Keratinocyte (primary cell): Measurements from ENCODE around the gene TLE1. TPM values are rescaled to one million over a fixed set of nuclear protein-coding genes. Genes with fewer than 3 reads are reported as not detected.

Experiments used
- DNase-seq: peaks from one replicate; pipeline ENCODE4 v3.0.0-alpha.2; 2011; ENCODE audit warnings: low read depth, missing footprints, low spot score
- FAIRE-seq: peaks from 2 replicates; lab custom pipeline; 2011; peaks lifted over from hg19 to GRCh38; lab: Jason Lieb, UNC
- H2AFZ ChIP-seq: 2 replicates; pipeline ENCODE4 v1.6.0; 2012; ENCODE audit warnings: low read length, control low read depth, inconsistent platforms; ENCODE audit not compliant: control insufficient read depth
- H3K27ac ChIP-seq: 2 replicates; pipeline ENCODE4 v1.5.1; 2011; ENCODE audit warnings: low read length; ENCODE audit not compliant: control insufficient read depth, insufficient read depth
- H3K27me3 ChIP-seq: 3 replicates; pipeline ENCODE4 v1.6.0; 2011; ENCODE audit warnings: low read length; ENCODE audit not compliant: control insufficient read depth, insufficient read depth; ENCODE audit errors: extremely low read depth
- H3K36me3 ChIP-seq, 2 experiments: 2 replicates in 1 of 2; 3 replicates in 1 of 2; pipeline ENCODE4 v1.5.1; 2011; ENCODE audit warnings: low read length in 2 of 2, mild to moderate bottlenecking in 1 of 2; ENCODE audit not compliant: control insufficient read depth in 2 of 2, insufficient read depth in 2 of 2; ENCODE audit errors: extremely low read depth in 1 of 2
- H3K4me1 ChIP-seq: 3 replicates; pipeline ENCODE4 v1.5.1; 2011; ENCODE audit warnings: low read length; ENCODE audit not compliant: control insufficient read depth, insufficient read depth; ENCODE audit errors: extremely low read depth
- H3K4me2 ChIP-seq: 3 replicates; pipeline ENCODE4 v1.6.0; 2011; ENCODE audit warnings: low read depth, low read length; ENCODE audit not compliant: control insufficient read depth, insufficient read depth; ENCODE audit errors: extremely low read depth
- H3K4me3 ChIP-seq, 3 experiments: fragments of 200-600 bp in 1 of 3; sonication (generic) in 1 of 3; 2 replicates in 2 of 3; 3 replicates in 1 of 3; pipeline ENCODE4 v1.5.1; 2011 to 2016; ENCODE audit warnings: low read length in 3 of 3, mild to moderate bottlenecking in 3 of 3, control low read depth in 2 of 3, inconsistent platforms in 1 of 3, low read depth in 1 of 3, mixed read lengths in 1 of 3, mixed run types in 1 of 3, moderate library complexity in 1 of 3; ENCODE audit not compliant: control insufficient read depth in 2 of 3, insufficient read depth in 2 of 3; ENCODE audit errors: extremely low read depth in 1 of 3
- H3K79me2 ChIP-seq: 2 replicates; pipeline ENCODE4 v1.6.0; 2012; ENCODE audit warnings: low read length; ENCODE audit not compliant: control insufficient read depth, insufficient read depth
- H3K9ac ChIP-seq: 3 replicates; pipeline ENCODE4 v1.6.0; 2011; ENCODE audit warnings: low read length; ENCODE audit not compliant: control insufficient read depth, insufficient read depth; ENCODE audit errors: extremely low read depth
- H3K9me1 ChIP-seq: 3 replicates; pipeline ENCODE4 v1.6.0; 2011; ENCODE audit warnings: low read length; ENCODE audit not compliant: control insufficient read depth, insufficient read depth; ENCODE audit errors: extremely low read depth
- H3K9me3 ChIP-seq: 2 replicates; pipeline ENCODE4 v1.5.1; 2012; ENCODE audit warnings: low read depth, low read length; ENCODE audit not compliant: control insufficient read depth
- H4K20me1 ChIP-seq: 3 replicates; pipeline ENCODE4 v1.6.0; 2011; ENCODE audit warnings: low read length; ENCODE audit not compliant: control insufficient read depth, insufficient read depth; ENCODE audit errors: extremely low read depth
- CTCF ChIP-seq, 3 experiments: IDR thresholded peaks in 1 of 3; conservative IDR thresholded peaks in 1 of 3; optimal IDR thresholded peaks in 1 of 3; 2 replicates in 2 of 3; 3 replicates in 1 of 3; pipeline versions ENCODE3 to v1.5.1; 2011; ENCODE audit warnings: low read length in 3 of 3, mild to moderate bottlenecking in 3 of 3, moderate library complexity in 2 of 3, control low read depth in 1 of 3, inconsistent platforms in 1 of 3; ENCODE audit not compliant: insufficient read depth in 2 of 3; ENCODE audit errors: extremely low read depth in 1 of 3
- EZH2 ChIP-seq: IDR thresholded peaks from one replicate; pipeline ENCODE4 v1.6.1; 2012; ENCODE audit warnings: inconsistent platforms, mild to moderate bottlenecking, low read length, moderate library complexity
- dilution Hi-C: fragments of 300-500 bp; cut with MboI; formaldehyde crosslinking; loops from one replicate; pipeline ENCODE4 v1.7.0; 2020; ENCODE audit warnings: low sequenced_read_pairs; ENCODE audit not compliant: extremely low pct_ligation_motif_present
- polyA plus RNA-seq, 5 experiments: library from polyadenylated mRNA; depleted of rRNA in 3 of 5; stranded (reverse) in 3 of 5; stranded (forward) in 1 of 5; unstranded in 1 of 5; fragments of >200 nt; gene quantifications; 1 replicate in 1 of 5; 2 replicates in 3 of 5; 3 replicates in 1 of 5; pipeline versions ENCODE4 v1.2.1 to v1.2.3, GENCODE V29; 2011 to 2012; ENCODE audit warnings: missing spikeins in 2 of 5, low read depth in 1 of 5, low replicate concordance in 1 of 5

The TLE1 gene
- polyA plus RNA-seq, 1 donor (not counting 4 experiments of a cell fraction or from before 2014, with no cell fraction given), result 29.6 TPM

GRCh38 chr9:81559709-81560108 is 129.6 kb downstream of the TLE1 start:
- peak; percentile 99 for FAIRE-seq
- peak overlapping the region; percentile 29 for H3K9ac ChIP-seq
- H4K20me1 ChIP-seq, result no peaks in the 10 kb centered on the region
- peak overlapping the region; percentile 87 for H2AFZ ChIP-seq
- no peaks in the 10 kb centered on the region for H3K9me1 ChIP-seq
- peak overlapping the region; percentile 74 for H3K27ac ChIP-seq
- no peak overlapping the region for H3K4me3 ChIP-seq
- no peaks in the 10 kb centered on the region for H3K36me3 ChIP-seq
- dilution Hi-C loops, result no loop called here
- peak overlapping the region; percentile 70 for H3K4me2 ChIP-seq
- no peaks in the 10 kb centered on the region for H3K27me3 ChIP-seq
- peaks cover 40% of the 10 kb centered on the region for H3K4me1 ChIP-seq
- TF ChIP-seq CTCF (optimal IDR thresholded peaks at IDR 0.05 in 1 of 3, IDR thresholded peaks at IDR 0.05 in 1 of 3, conservative IDR thresholded peaks at IDR 0.05 in 1 of 3; ENCODE audit: extremely low read depth in 1 of 3, insufficient read depth in 2 of 3, low read length in 3 of 3), result no peak
- DNase-seq, result peak; percentile 45
- H3K79me2 ChIP-seq, result no peaks in the 10 kb centered on the region
- H3K9me3 ChIP-seq, result no peaks in the 10 kb centered on the region

DNA sequence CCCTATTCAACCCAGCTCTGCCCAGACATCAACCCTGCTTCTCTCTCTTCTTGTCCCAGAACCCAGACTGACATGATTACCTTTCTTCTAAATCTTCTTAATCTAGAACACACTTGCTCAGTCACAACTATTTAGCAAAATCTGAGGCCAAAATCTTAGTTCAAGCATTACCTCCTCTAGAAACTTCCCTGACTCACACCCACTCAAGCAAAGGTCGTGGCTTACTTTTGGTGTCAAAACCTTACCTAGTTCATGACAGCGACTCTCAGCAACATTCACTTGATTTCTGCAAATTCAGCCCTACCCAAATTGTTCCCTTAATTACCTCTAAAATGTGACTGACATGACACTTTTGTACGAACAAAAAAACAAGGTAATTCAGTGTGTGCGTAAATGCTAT is 130.2 kb downstream of the TLE1 start:
- no peaks in the 10 kb centered on the region for H4K20me1 ChIP-seq
- H2AFZ ChIP-seq, result peak overlapping the region; percentile 73
- H3K4me1 ChIP-seq, result peaks cover 40% of the 10 kb centered on the region
- H3K9me3 ChIP-seq, result no peaks in the 10 kb centered on the region
- TF ChIP-seq CTCF (optimal IDR thresholded peaks at IDR 0.05 in 1 of 3, IDR thresholded peaks at IDR 0.05 in 1 of 3, conservative IDR thresholded peaks at IDR 0.05 in 1 of 3; ENCODE audit: extremely low read depth in 1 of 3, insufficient read depth in 2 of 3, low read length in 3 of 3), result no peak
- no peak for TF ChIP-seq EZH2
- H3K79me2 ChIP-seq, result no peaks in the 10 kb centered on the region
- peak overlapping the region; percentile 70 for H3K4me2 ChIP-seq
- FAIRE-seq (no peak), DNase-seq (no peak)
- no peak overlapping the region for H3K4me3 ChIP-seq
- H3K36me3 ChIP-seq, result no peaks in the 10 kb centered on the region
- no peaks in the 10 kb centered on the region for H3K27me3 ChIP-seq
- no peaks in the 10 kb centered on the region for H3K9me1 ChIP-seq
- no peak overlapping the region for H3K9ac ChIP-seq
- dilution Hi-C loops, result no loop called here
- H3K27ac ChIP-seq, result peak overlapping the region; percentile 45
